Ecto neural progenitor cell (in vitro differentiated cells): ENCODE results near the gene FEM1B.
A peak's percentile ranks its signal among the peaks of the same experiment; 100 is the strongest.

Source experiments
- DNase-seq: peaks from one replicate; pipeline ENCODE4 v3.0.0-alpha.2; 2018; ENCODE audit warnings: low spot score

FEM1B gene

DNA sequence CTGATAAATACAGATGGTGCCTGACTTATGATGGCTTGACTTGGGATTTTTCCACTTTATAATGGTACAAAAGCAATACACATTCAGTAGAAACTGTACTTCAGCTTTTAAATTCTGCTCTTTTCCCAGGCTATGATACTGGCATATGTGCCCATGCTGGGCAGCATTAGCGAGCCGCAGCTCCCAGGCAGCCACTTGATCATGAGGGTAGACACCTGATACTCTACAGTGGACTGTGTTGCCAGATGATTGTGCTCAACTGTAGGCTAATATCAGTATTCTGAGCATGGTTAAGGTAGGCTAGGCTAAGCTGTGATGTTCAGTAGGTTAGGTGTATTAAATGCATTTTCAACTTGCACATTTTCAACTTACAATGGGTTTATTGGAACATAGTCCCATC is 17.7 kb upstream of the FEM1B start:
- DNase-seq: no peak

DNA sequence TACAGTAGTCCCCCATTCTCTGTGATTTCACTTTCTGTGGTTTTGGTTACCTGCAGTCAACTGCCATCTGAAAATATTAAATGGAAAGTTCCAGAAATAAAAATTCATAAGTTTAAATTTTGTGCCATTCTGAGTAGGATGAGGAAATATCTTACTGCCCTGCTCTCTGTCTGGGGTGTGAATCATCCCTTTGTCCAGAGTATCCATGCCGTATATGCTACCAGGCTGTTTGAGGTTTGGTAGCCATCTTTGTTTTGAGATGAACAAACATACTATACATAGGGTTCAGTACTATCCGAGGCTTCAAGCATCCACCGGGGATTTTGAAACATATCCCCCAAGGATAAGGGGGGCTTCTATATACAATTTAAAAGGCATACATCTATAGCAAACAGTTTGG is 16.3 kb upstream of the FEM1B start:
- no peak for DNase-seq

DNA sequence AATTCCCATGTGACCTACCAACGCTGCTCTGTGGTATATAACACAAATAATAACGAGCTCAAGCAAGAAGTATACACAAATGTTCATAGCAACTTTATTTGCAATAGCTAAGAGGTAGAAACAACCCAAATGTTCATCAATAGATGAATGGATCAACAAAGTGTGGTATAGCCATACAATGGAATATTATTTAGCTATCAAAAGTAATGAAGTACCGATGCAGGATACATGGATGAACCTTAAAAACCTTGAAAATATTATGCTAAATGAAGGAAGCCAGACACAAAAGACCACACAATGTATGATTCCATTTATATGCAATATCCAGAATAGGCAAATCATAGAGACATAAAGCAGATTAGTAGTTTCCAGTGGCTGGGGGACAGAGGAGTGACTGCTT is 15.6 kb upstream of the FEM1B start:
- DNase-seq: no peak

- DNase-seq: no peak
Measured at GRCh38 chr15:68262514-68263356, 14.8 kb upstream of the FEM1B start.

GRCh38 chr15:68264282-68264681 is 13.3 kb upstream of the FEM1B start:
- no peak for DNase-seq

DNA sequence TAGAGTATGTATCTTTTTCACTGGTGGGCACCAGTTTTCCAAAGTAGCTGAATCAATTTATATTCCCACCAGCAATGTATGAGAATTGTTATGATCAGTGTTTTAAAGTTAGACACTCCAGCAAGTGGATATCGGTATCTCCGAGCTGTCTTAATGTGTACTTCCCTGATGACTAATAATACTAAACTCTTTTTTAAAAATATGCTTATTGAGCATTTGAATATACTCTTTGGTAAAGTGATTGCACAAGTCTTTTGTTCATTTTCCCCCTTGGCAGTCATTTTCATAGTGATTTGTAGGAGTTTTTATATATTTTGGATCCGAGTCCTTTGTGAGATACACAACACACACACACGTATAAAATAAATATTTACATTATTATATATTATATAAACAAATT is 12.5 kb upstream of the FEM1B start:
- no peak for DNase-seq

GRCh38 chr15:68265674-68266073 is 11.9 kb upstream of the FEM1B start:
- no peak for DNase-seq

DNA sequence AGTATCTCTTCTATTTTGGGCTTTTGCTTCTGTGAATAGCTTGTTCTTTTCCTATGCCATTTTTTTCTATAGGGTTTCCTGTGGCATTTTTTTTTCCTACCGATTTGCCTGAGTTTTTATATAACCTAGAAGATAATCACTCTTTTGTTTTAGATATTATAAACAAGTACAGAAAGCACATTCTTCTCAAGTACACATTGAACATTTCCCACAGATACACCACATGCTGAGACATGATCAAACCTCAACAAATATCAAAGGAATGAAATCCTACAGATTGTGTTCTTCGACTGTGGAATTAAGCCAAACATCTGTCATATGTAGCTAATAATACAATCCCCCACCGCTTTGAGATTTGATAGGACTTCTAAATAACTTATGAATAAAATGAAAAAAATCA is 9.1 kb upstream of the FEM1B start:
- no peak for DNase-seq

GRCh38 chr15:68271854-68272471 is 5.6 kb upstream of the FEM1B start:
- DNase-seq: no peak

DNA sequence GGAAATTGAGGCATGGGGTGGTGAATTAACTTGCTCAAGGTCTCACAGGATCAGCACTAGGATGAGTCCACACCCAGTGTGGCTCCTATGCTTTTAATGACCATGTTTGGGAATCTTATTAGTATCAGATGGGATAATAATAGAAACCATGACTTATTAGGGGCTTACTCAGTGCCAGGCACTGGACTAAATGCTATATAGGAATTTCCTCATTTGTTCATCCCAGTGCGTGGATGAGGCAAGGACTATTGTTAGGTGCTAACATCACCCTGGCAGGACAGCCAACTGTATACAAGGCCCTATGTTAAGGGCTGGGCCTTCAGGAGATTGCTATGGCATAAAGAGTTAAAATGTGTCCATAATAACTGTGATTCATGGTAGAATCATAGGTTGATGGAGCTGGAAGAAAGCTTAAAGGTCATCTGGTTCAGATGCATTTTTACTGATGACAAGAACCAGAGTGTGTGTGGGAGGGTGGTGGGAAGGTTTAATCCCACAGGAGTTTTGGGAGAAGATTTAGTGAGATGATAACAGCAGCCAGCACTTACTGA is 4.7 kb upstream of the FEM1B start:
- DNase-seq: no peak

DNA sequence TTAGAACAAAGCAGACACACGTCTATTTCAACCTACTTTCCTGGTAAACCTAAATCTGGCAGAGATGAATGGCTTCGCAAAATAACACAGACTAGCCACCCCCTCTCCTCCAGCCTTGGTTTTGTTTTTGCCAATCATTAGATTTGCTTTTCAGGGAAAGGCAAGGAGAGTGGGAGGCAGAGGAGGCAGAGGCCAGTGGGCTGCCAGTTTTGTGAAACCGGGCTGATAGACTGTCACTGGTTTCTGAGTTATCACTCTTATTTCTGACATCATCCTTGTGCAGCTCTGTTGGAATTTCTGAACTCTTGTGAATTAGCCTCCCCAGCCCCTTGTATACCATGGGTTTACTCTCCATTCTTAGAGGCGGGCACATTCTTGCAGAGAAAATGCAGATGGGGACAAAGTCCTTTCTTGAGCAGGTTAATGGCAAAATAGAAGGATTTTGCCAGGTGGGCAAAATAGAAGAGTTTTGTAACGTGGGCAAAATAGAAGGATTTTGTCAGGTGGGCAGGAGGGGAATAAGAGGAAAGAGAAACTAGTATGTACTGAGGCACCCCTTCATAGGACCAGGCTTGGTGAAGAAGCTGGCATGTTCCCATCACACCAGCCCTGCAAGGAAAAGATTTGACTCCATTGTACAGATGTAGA is 3.2 kb upstream of the FEM1B start:
- DNase-seq: no peak

DNA sequence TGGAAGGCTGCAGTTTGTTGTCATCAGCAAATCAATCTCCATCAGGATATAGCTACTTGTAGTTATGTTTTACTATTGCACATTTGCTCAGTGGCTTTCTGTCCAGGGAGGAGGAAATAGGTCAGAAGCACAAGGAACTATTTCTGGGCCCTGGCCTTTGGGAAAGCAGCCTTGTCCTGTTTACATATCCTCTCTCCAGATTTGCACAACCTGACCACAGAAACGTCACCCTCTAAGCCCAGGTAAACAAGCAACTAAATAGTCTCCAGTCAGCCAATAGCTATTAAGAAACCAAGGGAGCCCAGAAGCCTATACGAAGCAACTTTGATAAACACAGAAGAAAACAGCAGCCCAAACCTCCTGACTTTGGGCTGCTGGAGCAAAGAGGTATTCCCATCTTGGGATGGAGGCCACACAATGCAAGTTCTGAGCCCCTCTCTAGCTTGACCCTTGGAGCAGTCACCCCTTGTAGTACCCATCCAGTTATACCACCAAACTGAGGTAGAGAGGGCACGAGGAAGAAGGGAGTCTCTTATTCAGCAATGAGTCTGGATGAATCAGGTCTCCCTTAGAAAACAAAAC is 2.3 kb upstream of the FEM1B start:
- no peak for DNase-seq

GRCh38 chr15:68276668-68277067 is 877 bp upstream of the FEM1B start:
- no peak for DNase-seq

- no peak for DNase-seq
Measured at GRCh38 chr15:68277131-68277602, 378 bp upstream of the FEM1B start.

DNA sequence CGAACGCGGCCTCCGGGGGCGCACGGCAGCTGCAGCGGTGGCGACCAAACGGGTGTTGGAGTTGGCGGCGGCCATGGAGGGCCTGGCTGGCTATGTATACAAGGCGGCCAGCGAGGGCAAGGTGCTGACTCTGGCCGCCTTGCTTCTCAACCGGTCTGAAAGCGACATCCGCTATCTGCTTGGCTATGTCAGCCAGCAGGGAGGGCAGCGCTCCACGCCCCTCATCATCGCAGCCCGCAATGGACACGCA is 725 bp downstream of the FEM1B start:
- peak; percentile 85 for DNase-seq

DNA sequence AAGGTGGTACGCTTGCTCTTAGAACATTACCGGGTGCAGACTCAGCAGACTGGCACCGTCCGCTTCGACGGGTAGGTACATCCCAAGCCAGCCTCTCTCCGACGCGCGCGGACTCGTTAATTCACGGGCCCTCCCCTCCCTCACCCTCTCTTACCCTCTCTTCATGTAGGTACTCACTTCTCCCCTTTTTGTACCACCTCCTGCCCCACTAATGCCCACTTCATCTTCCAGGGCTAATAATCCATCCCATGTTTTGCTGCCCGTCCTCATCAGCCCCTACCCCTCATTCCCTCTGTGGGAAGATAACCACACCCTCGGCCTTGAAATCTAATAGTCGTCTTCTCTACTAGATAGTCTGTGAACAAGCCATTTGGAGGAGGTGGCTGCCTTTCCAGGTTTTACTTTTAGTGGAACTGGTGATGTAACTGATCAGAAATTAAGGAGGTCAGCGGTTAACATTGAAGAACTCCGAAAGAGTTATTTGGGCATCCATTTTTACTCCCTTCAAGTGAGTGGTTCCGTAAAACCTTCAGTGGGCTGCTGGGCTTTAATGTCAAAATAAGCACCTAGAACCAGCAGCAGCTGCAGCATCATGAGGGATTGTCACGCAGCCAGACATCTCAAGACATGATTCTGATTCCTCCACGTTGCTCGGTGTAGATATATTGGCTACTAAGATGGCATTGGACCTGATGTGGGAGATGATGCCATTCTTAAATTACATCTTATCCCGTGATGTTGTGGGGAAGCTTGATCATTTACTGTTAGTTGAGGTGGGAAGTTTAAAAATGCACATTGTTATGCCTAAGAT is 1.3 kb downstream of the FEM1B start:
- DNase-seq: no peak

DNA sequence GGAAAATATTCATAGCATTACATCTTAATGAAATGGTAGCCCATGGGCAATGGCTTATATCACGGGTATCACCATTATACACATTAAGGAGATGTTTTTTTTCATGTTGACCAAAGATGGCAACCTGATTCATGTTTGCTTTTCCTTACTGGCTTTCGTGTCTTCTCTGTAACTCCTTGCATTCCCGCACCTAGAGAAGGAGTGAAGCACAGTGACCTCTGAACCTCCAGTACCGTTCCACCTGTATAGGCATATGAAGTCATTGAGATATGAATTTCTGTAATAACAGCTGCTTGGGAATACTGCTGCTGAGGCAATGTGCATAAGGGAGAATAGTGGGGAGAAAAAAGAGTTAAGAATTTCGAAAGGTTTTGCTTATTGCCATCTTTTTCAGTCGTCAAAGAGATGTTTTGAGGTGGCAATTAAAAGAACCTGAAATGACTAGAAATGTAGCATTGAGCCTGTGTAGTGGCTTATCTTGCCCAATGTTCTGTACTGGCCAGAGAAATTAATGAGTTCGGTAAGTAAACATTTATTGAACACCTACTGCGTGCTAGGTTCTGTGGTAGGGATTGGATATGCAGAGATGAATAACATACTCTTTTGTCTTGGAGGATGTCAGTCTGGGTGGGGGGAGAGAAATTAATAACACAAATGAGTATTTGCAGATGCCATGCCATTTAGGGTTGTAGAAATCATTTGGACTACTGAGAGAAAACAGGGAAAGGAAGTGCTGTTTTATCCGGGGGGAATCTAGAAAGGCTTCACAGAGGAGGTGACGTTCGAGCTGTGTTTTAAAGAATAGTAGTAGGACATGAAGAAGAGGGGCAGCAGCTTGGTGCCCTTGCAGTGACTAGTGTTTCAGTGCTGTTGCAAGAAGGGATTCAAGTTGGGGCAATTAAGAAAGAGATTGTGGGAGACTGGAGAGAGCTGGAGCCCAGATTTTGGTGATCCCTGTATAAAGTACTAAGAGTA is 2.5 kb downstream of the FEM1B start:
- no peak for DNase-seq

- no peak for DNase-seq
Measured at GRCh38 chr15:68281008-68281407, 3.5 kb downstream of the FEM1B start.

DNA sequence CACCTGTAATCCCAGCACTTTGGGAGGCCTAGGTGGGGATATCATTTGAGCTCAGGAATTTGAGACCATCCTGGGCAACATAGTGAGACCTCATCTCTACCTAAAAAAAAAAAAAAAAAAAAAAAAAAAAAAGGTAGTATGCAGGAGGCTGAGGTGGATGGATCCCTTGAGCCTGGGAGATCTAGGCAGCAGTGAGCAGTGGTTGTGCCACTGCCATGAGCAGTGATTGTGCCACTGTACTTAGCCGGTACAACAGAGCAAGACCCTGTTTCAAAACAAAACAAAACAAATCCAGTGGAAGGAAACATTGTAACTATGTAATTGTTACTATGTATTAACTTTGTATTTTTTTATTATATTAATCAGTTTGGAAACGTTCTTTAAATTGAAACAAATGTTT is 5.9 kb downstream of the FEM1B start:
- DNase-seq: no peak

GRCh38 chr15:68284616-68285258 is 7.2 kb downstream of the FEM1B start:
- no peak for DNase-seq
